SU-DHL-6 (cell line): ENCODE measurements around the gene PLXNA2.

ENCODE experiments used
- CTCF ChIP-seq: fragments of 200-600 bp; sonication (generic); IDR thresholded peaks from one replicate; pipeline ENCODE4 v1.5.1; 2017; ENCODE audit warnings: antibody characterized with exemption, mild to moderate bottlenecking, low read length, moderate library complexity; ENCODE audit not compliant: insufficient read depth, poor library complexity, severe bottlenecking
- EZH2phosphoT487 ChIP-seq: fragments of 200-600 bp; sonication (generic), shearing (Covaris generic); conservative IDR thresholded peaks from 2 replicates; pipeline ENCODE4 v1.6.1; 2018; ENCODE audit warnings: mild to moderate bottlenecking, antibody characterized with exemption, low read length, moderate library complexity, mixed read lengths

- TF ChIP-seq CTCF (no peak), EZH2phosphoT487 (no peak)
Observed at GRCh38 chr1:208079161-208079560, 165.0 kb downstream of the PLXNA2 start.
